ENCODE results near the gene PLEKHH3.

GRCh38 chr17:42655528-42655927 lies 21.3 kb downstream of the PLEKHH3 start:
- no peak for TF ChIP-seq CTCF (IDR thresholded peaks at IDR 0.05)
- TF ChIP-seq POLR2A (IDR thresholded peaks at IDR 0.05), result no peak

Data from body of pancreas (tissue), 4 donors.